Measurements from ENCODE around the gene LDLRAD4. TPM values are rescaled to one million over a fixed set of nuclear protein-coding genes. Genes with fewer than 3 reads are reported as not detected.

Gene LDLRAD4
- total RNA-seq, 1 donor from 2014 or later = 34.1 TPM

GRCh38 chr18:13477147-13477683 lies 258.7 kb downstream of the LDLRAD4 start:
- Mint-ChIP-seq H3K36me3 (ENCODE audit: low read depth, unreplicated experiment) (peaks cover 39% of the 10 kb centered on the region), H3K27ac (ENCODE audit: unreplicated experiment) (no peak overlapping the region), H3K27me3 (ENCODE audit: unreplicated experiment) (no peaks in the 10 kb centered on the region), H3K4me3 (ENCODE audit: unreplicated experiment) (no peak overlapping the region), H3K4me1 (ENCODE audit: unreplicated experiment) (peaks cover 7% of the 10 kb centered on the region), H3K9me3 (ENCODE audit: unreplicated experiment) (no peaks in the 10 kb centered on the region)
- no peak for DNase-seq (ENCODE audit: low spot score)
- TF ChIP-seq CTCF (IDR thresholded peaks at IDR 0.05; ENCODE audit: unreplicated experiment) = no peak

- DNase-seq (ENCODE audit: low spot score) = no peak
- H3K27me3 Mint-ChIP-seq (ENCODE audit: unreplicated experiment) = no peaks in the 10 kb centered on the region
- H3K4me1 Mint-ChIP-seq (ENCODE audit: unreplicated experiment) = peaks cover 6% of the 10 kb centered on the region
- no peak for TF ChIP-seq CTCF (IDR thresholded peaks at IDR 0.05; ENCODE audit: unreplicated experiment)
- no peaks in the 10 kb centered on the region for H3K9me3 Mint-ChIP-seq (ENCODE audit: unreplicated experiment)
- H3K36me3 Mint-ChIP-seq (ENCODE audit: low read depth, unreplicated experiment) = peaks cover 38% of the 10 kb centered on the region
- no peak overlapping the region for H3K27ac Mint-ChIP-seq (ENCODE audit: unreplicated experiment)
- no peak overlapping the region for H3K4me3 Mint-ChIP-seq (ENCODE audit: unreplicated experiment)
Measured at GRCh38 chr18:13480571-13481255, 262.2 kb downstream of the LDLRAD4 start.

GRCh38 chr18:13481331-13481730 lies 262.8 kb downstream of the LDLRAD4 start:
- no peak for TF ChIP-seq CTCF (IDR thresholded peaks at IDR 0.05; ENCODE audit: unreplicated experiment)
- H3K4me1 Mint-ChIP-seq (ENCODE audit: unreplicated experiment) = peaks cover 3% of the 10 kb centered on the region
- peaks cover 38% of the 10 kb centered on the region for H3K36me3 Mint-ChIP-seq (ENCODE audit: low read depth, unreplicated experiment)
- H3K27ac Mint-ChIP-seq (ENCODE audit: unreplicated experiment) = no peak overlapping the region
- H3K4me3 Mint-ChIP-seq (ENCODE audit: unreplicated experiment) = no peak overlapping the region
- no peaks in the 10 kb centered on the region for H3K9me3 Mint-ChIP-seq (ENCODE audit: unreplicated experiment)
- H3K27me3 Mint-ChIP-seq (ENCODE audit: unreplicated experiment) = no peaks in the 10 kb centered on the region
- DNase-seq (ENCODE audit: low spot score) = no peak

- H3K4me3 Mint-ChIP-seq (ENCODE audit: unreplicated experiment) = no peak overlapping the region
- no peak for DNase-seq (ENCODE audit: low spot score)
- H3K27me3 Mint-ChIP-seq (ENCODE audit: unreplicated experiment) = no peaks in the 10 kb centered on the region
- H3K4me1 Mint-ChIP-seq (ENCODE audit: unreplicated experiment) = peaks cover 3% of the 10 kb centered on the region
- H3K27ac Mint-ChIP-seq (ENCODE audit: unreplicated experiment) = no peak overlapping the region
- TF ChIP-seq CTCF (IDR thresholded peaks at IDR 0.05; ENCODE audit: unreplicated experiment) = no peak
- peaks cover 41% of the 10 kb centered on the region for H3K36me3 Mint-ChIP-seq (ENCODE audit: low read depth, unreplicated experiment)
- H3K9me3 Mint-ChIP-seq (ENCODE audit: unreplicated experiment) = no peaks in the 10 kb centered on the region
Measured at GRCh38 chr18:13481820-13482617, 263.5 kb downstream of the LDLRAD4 start.

- no peak for DNase-seq (ENCODE audit: low spot score)
- Mint-ChIP-seq H3K27me3 (ENCODE audit: unreplicated experiment) (no peaks in the 10 kb centered on the region), H3K27ac (ENCODE audit: unreplicated experiment) (no peak overlapping the region), H3K4me1 (ENCODE audit: unreplicated experiment) (peaks cover 3% of the 10 kb centered on the region), H3K9me3 (ENCODE audit: unreplicated experiment) (no peaks in the 10 kb centered on the region), H3K36me3 (ENCODE audit: low read depth, unreplicated experiment) (peaks cover 42% of the 10 kb centered on the region), H3K4me3 (ENCODE audit: unreplicated experiment) (peak overlapping the region; percentile 51)
- no peak for TF ChIP-seq CTCF (IDR thresholded peaks at IDR 0.05; ENCODE audit: unreplicated experiment)
Measured at GRCh38 chr18:13482618-13482945, 264.0 kb downstream of the LDLRAD4 start.
